GM18507 (cell line): ENCODE results near the gene PRLR.

Experiments
- DNase-seq: peaks from one replicate; pipeline ENCODE4 v3.0.0; 2011; ENCODE audit warnings: low read depth; ENCODE audit not compliant: insufficient read length; ENCODE audit errors: extremely low spot score
- FAIRE-seq: peaks from 2 replicates; lab custom pipeline; 2011; peaks lifted over from hg19 to GRCh38; lab: Jason Lieb, UNC

The PRLR gene

DNA sequence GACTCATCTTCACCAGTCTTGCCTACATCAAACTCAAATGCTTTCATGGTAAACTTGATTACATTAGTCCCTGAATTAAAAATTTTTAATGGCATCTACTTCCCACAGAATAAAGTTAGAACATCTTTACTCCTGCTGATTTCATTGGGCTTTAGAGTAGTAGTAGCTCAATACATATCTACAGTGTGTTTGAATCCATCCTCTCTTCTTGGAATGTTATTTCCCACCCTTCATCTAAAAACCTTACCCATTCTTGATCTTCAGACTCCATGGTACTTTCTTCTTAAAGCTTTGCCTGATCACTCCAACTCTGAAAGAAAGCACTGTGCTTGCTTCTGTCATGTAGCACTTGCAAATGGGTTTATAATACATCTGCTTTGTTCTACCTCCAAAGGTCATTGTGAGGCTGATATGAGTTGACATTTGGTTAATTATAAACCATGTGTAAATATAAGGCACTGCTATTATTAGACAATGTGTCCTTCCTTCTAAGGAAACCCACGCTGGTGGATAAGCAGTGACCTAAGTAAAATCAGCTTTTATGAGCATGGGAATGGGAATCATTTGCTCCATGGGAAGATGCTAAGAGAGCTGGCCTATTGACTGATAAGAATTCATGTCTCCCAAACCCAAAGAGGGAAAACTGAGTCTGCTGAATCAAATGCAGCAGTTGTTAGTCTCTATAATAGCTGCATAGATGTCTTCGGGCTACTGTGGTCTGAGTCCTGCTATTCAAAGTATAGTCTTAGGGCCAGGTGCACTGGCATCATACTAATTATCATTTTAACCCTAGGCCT is 7.5 kb upstream of the PRLR start:
- DNase-seq, result no peak
- FAIRE-seq, result peak; percentile 62

GRCh38 chr5:35236770-35237169 is 6.5 kb upstream of the PRLR start:
- FAIRE-seq, result no peak

GRCh38 chr5:35233601-35234000 is 3.3 kb upstream of the PRLR start:
- FAIRE-seq (no peak), DNase-seq (no peak)

More at GRCh38 chr5:35236770-35237169, 6.5 kb upstream of the PRLR start:
- no peak for DNase-seq

- FAIRE-seq (no peak), DNase-seq (no peak)
Measured at GRCh38 chr5:35233121-35233520, 2.8 kb upstream of the PRLR start.

DNA sequence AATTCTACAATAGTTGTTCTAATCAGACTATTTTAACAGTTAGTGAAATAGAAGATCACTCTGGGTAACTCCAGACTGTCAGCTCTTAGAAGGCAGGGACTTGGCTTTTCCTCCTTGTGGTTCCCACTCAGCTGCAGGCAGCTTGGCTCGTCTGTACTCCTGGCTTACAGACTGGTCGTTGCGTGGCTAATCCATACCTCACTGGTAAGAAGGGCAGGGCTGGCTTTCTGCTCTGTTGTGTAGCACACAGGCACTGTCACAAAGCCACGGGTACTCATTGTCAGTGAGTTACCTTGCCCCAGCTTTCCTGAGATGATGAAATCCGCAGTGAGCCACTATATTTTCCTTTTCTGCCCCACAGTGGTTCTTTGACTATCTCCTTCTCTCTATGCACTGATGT is 1.8 kb upstream of the PRLR start:
- DNase-seq (no peak), FAIRE-seq (no peak)

DNA sequence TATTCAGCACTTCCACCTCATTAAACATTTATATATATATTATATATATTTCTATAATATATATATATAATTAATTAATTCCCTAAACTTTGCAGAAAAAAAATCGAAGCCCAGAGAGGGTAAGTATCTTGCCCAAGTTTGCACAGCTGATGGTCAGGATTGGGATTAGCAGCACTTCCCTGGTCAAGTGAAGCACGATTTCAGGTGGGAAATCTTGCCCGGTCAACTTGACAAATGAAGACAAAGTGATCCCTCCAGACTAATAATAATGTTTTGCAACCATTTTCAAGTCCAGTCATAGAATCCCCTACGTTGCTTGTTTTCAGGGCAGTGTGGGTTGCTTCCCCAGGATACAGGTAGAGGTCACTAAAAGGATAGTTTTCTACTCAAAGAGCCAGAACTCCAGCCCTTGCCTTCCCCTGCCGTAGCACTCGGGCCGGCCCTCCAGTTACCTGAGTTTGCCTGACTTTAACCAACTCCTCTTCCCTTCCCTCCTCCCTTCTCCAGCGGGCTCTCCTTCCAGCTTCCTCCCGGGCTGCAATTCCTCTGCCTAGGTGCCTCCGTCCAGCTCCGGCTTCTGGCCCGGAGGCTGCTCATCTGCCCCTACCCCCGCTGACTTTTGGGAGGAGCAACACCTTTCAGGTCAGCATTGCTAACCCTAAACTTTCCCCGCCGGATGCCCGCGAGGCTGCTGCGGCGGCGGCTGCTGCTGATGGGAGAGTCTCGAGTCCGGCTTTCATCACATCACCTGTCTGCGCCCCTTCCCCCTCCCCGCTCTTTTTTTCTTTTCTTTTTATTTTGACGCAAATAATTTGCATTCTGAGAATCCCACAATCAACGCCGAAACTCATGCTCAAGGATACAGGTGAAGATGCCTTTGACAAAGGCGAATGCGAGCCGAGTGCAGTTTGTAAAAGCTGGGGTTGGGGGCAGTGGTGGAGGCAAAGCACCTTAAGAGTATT is 930 bp downstream of the PRLR start:
- DNase-seq (no peak), FAIRE-seq (peak; percentile 80)

DNA sequence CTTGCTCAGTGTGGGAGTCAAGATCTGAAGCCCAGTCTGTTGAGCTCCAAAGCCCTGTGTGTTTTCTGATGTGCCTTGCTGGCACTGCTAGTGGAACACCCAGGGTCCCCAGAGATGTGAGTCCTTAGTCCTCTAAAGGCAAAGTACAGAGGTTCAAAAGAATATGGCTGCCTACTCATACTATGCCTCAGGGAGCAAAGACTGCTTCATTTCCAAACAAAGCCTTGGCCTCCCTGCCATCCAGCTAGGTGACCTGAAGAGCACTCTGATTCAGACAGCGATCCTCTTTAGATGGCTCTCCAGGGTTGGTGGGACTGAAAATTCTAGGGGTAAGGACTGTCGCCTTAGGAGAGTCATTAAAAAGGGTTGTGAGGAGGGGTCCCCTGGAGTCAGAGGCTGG is 2.0 kb downstream of the PRLR start:
- FAIRE-seq (no peak), DNase-seq (no peak)

GRCh38 chr5:35227720-35228119 is 2.6 kb downstream of the PRLR start:
- no peak for FAIRE-seq
- no peak for DNase-seq

- FAIRE-seq (no peak), DNase-seq (no peak)
Measured at GRCh38 chr5:35223787-35224395, 6.4 kb downstream of the PRLR start.

DNA sequence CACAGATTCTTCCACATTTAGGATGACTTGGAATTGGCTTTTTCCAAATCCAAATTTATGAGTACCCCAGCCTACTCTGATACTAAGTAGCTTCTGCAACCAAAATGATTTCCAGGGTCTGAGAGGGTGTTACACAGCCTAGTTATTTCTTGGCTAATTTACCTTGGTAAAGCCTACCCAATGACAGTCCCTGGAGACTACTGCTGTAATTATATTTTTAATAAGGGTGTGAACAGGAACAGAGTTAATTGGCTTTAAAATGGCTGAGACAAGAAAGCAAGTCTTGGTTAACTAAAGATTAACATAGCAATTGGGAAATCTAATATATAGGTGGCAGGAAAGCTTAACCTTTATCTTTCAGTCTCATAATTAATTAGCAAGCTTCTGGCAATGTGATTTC is 9.3 kb downstream of the PRLR start:
- DNase-seq (no peak), FAIRE-seq (no peak)

- DNase-seq (no peak), FAIRE-seq (no peak)
Measured at GRCh38 chr5:35218981-35219380, 11.3 kb downstream of the PRLR start.

DNA sequence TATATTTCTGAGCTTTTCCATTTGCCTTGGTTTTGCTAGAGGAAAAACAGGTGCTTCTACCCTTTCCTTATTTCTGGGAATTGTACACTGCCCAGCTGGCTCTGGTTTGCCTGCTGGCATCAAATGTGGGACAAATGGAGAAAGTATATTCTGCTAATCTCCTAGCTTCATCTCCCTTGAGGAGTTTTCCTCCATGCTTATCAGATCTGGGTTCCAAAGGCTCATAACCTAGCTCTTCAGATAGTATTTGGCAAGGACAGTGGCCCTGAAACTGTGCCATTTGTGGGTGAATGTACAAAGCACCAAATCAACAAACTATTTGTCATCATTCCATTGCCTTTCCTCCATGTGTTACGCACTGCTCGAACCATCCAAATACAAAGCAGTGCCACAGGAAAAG is 16.2 kb downstream of the PRLR start:
- no peak for FAIRE-seq
- no peak for DNase-seq

GRCh38 chr5:35213608-35214007 is 16.7 kb downstream of the PRLR start:
- no peak for FAIRE-seq
- no peak for DNase-seq

GRCh38 chr5:35212122-35212982 is 17.9 kb downstream of the PRLR start:
- peak; percentile 89 for FAIRE-seq
- no peak for DNase-seq

DNA sequence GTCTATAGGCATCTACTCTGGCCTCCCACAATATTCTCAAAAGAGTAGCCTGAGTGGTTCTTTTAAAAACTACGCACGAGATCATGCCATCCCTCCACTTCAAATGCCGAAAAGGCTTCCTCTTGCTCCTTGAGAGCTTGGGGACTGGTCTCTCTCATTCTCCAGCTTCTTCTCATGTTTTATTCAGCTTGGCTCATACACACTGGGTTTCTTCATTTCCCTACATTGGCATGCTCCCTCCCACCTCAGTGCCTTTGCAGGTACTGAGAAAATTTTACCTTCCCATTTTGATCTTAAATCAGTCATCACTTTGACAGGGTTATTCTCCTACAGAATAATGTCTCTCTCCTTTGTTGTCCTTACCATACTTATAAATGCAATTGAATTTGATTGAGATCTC is 20.4 kb downstream of the PRLR start:
- FAIRE-seq (no peak), DNase-seq (no peak)

- DNase-seq, result no peak
- FAIRE-seq, result no peak
Measured at GRCh38 chr5:35205606-35206005, 24.7 kb downstream of the PRLR start.

DNA sequence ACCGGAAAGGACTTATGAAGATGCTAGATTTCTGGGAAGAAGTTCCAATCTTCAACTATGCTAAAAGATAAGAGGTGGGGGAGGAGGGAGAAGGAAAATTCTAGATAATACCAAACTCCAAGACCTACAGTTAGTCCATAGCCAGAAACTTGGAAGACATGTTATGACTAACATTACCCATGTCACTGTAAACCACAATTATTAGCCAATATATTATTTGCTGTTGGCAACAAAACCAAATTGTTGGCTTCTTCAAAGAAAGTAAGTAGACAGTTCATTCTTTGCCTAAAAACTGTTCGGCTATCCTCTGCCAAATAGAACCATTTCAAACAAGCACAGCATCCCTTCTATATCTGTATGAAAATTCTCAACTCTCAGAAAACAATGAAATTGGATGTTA is 25.1 kb downstream of the PRLR start:
- FAIRE-seq (no peak), DNase-seq (no peak)

DNA sequence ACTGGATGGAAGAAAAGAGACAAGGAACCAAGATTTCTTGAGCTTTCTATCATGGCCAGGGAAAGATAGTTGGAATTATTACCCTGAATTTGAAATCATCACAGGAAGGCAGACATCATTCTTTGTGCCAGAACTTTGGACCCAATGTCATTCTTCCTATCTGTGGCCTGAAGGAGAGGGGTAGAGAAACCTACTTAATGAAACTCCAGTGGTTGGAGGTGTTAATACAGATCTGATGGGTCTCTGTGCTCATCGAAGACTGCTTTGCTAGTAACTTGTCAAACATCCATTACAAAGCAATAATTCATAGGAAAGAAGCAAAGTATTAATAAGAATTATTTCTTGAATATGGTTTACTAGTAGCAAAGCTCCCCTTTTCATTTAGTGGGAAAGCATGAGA is 26.9 kb downstream of the PRLR start:
- DNase-seq, result no peak
- FAIRE-seq, result peak; percentile 18

DNA sequence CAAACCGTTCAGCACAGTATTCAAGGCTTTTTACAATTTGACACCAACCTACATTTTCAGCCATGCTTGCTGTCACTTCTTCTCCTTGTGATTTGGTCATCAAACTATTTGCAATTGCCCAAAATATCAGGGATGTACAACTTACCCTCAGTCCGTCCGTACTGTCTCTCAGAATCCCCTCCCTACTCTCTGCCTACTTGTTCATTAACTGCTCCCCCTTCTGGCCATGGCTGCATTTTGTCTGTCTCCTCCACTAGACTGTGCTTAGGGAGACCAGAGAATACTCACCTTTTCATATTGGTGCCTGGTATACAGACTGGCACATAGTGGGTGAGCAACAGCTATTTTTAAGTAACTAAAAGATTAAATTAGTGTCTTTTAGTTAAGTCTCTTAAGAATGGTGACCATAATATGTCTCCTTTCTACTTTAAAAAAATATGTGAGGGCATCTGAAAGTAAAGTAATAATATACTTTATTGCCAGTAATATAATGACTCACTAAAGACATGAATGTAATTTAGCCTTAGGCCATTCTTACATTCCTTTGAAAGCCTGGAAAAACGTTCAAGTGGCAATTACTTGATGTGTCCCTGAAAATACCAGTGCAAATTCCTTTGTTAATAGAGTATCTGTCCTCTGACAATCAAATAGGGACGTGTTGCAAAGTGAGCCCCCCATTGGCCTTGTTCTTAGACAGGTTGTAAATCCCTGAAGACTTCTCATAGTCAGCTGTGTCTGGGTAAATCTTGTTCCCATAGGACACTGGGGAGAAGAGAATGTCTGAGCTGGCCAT is 27.8 kb downstream of the PRLR start:
- DNase-seq, result no peak
- peak; percentile 72 for FAIRE-seq
